PFSK-1 (cell line): ENCODE data around the gene ROBO1.

Experiments
- FOXP2 ChIP-seq: optimal IDR thresholded peaks from 2 replicates; pipeline ENCODE3; 2011; ENCODE audit warnings: borderline replicate concordance, control low read depth, inconsistent platforms; ENCODE audit not compliant: insufficient read depth; ENCODE audit errors: extremely low read length, extremely low read depth
- POLR2AphosphoS5 ChIP-seq: IDR thresholded peaks from 2 replicates; pipeline ENCODE4 v1.6.1; 2012; ENCODE audit warnings: low read depth, mild to moderate bottlenecking, control low read depth, low read length, moderate library complexity
- REST ChIP-seq, 2 experiments: IDR thresholded peaks; 2 replicates each; pipeline versions ENCODE4 v1.6.1 to v1.8.0; 2011 to 2012; ENCODE audit warnings: low read depth in 2 of 2, low read length in 2 of 2, control low read depth in 1 of 2, inconsistent platforms in 1 of 2, mild to moderate bottlenecking in 1 of 2, moderate library complexity in 1 of 2; ENCODE audit not compliant: insufficient read depth in 1 of 2
- SIN3A ChIP-seq: IDR thresholded peaks from 2 replicates; pipeline ENCODE4 v1.6.1; 2012; ENCODE audit warnings: mild to moderate bottlenecking, low read length, moderate library complexity, borderline replicate concordance; ENCODE audit not compliant: insufficient read depth
- TAF1 ChIP-seq: IDR thresholded peaks from 2 replicates; pipeline ENCODE4 v1.6.1; 2012; ENCODE audit warnings: low read length, control low read depth, borderline replicate concordance; ENCODE audit not compliant: insufficient read depth

- no peak for TF ChIP-seq POLR2AphosphoS5
- no peak for TF ChIP-seq REST (IDR thresholded peaks at IDR 0.05; ENCODE audit: insufficient read depth in 1 of 2, low read depth in 2 of 2, low read length in 2 of 2)
- no peak for TF ChIP-seq TAF1
- no peak for TF ChIP-seq FOXP2
- TF ChIP-seq SIN3A, result no peak
Observed at GRCh38 chr3:78729946-78730345, 1037.9 kb downstream of the ROBO1 start.
